Esophagus muscularis mucosa (tissue), 4 donors: ENCODE data around the gene GPC5. TPM values are rescaled to one million over a fixed set of nuclear protein-coding genes. Genes with fewer than 3 reads are reported as not detected.

Experiments
- DNase-seq: peaks from one replicate; pipeline ENCODE4 v3.0.0-alpha.2; 2017; ENCODE audit errors: extremely low spot score
- H3K27ac ChIP-seq, 4 donors: fragments of 200-600 bp; sonication (generic); replicated peaks in 1 of 4; 1 replicate in 3 of 4; 2 replicates in 1 of 4; pipeline ENCODE4 v1.5.1; 2016 to 2019; ENCODE audit warnings: mild to moderate bottlenecking in 1 of 4
- H3K27me3 ChIP-seq, 4 donors: fragments of 200-600 bp; sonication (generic); one replicate each; pipeline versions ENCODE4 v1.5.1 to v1.6.0; 2016 to 2019
- H3K36me3 ChIP-seq, 4 donors: fragments of 200-600 bp; sonication (generic); one replicate each; pipeline ENCODE4 v1.5.1; 2016 to 2019
- H3K4me1 ChIP-seq, 4 donors: fragments of 200-600 bp; sonication (generic); one replicate each; pipeline ENCODE4 v1.5.1; 2016 to 2019
- H3K4me3 ChIP-seq, 4 donors: fragments of 200-600 bp; sonication (generic); 1 replicate in 2 of 4; 2 replicates in 2 of 4; pipeline ENCODE4 v1.5.1; 2016 to 2019; ENCODE audit warnings: mild to moderate bottlenecking in 4 of 4, moderate library complexity in 1 of 4
- H3K9me3 ChIP-seq, 4 donors: fragments of 200-600 bp; sonication (generic); 1 replicate in 3 of 4; 2 replicates in 1 of 4; pipeline ENCODE4 v1.5.1; 2016 to 2019
- EP300 ChIP-seq: sonication (generic); formaldehyde crosslinking; IDR thresholded peaks from one replicate; pipeline ENCODE4 v1.6.1; 2017; ENCODE audit warnings: antibody characterized with exemption
- POLR2A ChIP-seq: fragments of 450-650 bp; IDR thresholded peaks from one replicate; pipeline ENCODE4 v1.6.1; 2017; ENCODE audit warnings: antibody characterized with exemption, moderate library complexity, mild to moderate bottlenecking, low read depth
- POLR2AphosphoS5 ChIP-seq, 2 donors: sonication (generic); formaldehyde crosslinking; IDR thresholded peaks; one replicate each; pipeline ENCODE4 v1.6.1; 2017; ENCODE audit warnings: antibody characterized with exemption in 2 of 2
- WGBS: methylation state at CpG from one replicate; pipeline ENCODE4 v1.1.5; 2018; 5-methylcytosine and 5-hydroxymethylcytosine counted together
- intact Hi-C: fragments of 100-400 bp; cut with DNase I; formaldehyde crosslinking; loops from one replicate; pipeline ENCODE4 v1.15.1; 2023
- total RNA-seq, 4 donors: library from RNA; depleted of rRNA; stranded (reverse); fragments of >200 nt; gene quantifications; one replicate each; pipeline versions ENCODE4 v1.1.0 to v1.2.1, GENCODE V29; 2016
- TF ChIP-seq, protein P1 (sequence below), 3 experiments: fragments of 200-600 bp in 2 of 3; fragments of 450-650 bp in 1 of 3; sonication (generic) in 2 of 3; IDR thresholded peaks; one replicate each; pipeline ENCODE4 v1.5.1; 2017 to 2019; ENCODE audit warnings: antibody characterized with exemption in 3 of 3, mild to moderate bottlenecking in 2 of 3, moderate library complexity in 1 of 3

GPC5 gene
- total RNA-seq, 4 donors from 2014 or later, result 0.13 to 0.42 (median 0.33) TPM; not detected in 1

DNA sequence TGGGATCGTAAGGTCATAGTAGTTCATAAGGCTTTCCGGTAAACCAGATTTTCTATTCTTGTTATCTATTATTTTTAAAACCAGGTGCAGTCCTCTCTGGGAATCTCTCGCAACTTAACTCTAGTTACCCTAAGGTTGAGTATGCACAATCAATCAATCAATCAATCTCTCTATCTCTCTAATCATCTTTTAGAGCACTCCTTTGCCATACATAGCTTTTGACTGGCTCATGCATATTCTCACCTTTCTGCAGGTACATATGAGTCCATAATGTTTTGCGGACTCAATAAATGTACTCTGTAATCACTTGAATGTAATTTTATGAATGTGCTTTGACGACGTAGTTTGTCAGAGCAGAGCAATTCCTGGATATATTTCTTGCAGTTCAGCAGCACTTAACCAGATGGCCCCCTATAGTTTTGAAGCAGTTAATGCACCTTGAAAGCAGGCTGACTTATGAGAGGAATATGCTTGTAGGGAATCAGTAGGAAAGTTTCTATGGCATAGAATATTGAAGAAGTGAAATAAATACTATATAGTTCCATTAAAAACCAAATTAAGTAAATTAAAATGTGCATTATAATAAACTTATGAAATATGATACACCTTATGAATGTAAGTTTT lies 524.7 kb downstream of the GPC5 start:
- H3K9me3 ChIP-seq, result peaks cover 0 to 6% (median 0%) of the 10 kb centered on the region in 4 donors
- H3K4me1 ChIP-seq, result no peaks in the 10 kb centered on the region
- WGBS, result 83% methylated on average over 6 of the region's 6 CpGs
- no peak for DNase-seq
- intact Hi-C loops, result no loop called here
- no peak for TF ChIP-seq POLR2A
- no peak for TF ChIP-seq EP300
- TF ChIP-seq, protein P1, sequence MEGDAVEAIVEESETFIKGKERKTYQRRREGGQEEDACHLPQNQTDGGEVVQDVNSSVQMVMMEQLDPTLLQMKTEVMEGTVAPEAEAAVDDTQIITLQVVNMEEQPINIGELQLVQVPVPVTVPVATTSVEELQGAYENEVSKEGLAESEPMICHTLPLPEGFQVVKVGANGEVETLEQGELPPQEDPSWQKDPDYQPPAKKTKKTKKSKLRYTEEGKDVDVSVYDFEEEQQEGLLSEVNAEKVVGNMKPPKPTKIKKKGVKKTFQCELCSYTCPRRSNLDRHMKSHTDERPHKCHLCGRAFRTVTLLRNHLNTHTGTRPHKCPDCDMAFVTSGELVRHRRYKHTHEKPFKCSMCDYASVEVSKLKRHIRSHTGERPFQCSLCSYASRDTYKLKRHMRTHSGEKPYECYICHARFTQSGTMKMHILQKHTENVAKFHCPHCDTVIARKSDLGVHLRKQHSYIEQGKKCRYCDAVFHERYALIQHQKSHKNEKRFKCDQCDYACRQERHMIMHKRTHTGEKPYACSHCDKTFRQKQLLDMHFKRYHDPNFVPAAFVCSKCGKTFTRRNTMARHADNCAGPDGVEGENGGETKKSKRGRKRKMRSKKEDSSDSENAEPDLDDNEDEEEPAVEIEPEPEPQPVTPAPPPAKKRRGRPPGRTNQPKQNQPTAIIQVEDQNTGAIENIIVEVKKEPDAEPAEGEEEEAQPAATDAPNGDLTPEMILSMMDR (IDR thresholded peaks at IDR 0.05), result no peak
- TF ChIP-seq POLR2AphosphoS5 (IDR thresholded peaks at IDR 0.05), result no peak
- H3K36me3 ChIP-seq, result no peaks in the 10 kb centered on the region
- no peaks in the 10 kb centered on the region for H3K27me3 ChIP-seq
- no peak overlapping the region for H3K4me3 ChIP-seq
- no peak overlapping the region for H3K27ac ChIP-seq

- 90% methylated on average over 1 of the region's 1 CpG for WGBS
- no peaks in the 10 kb centered on the region for H3K4me1 ChIP-seq
- intact Hi-C loops, result no loop called here
- H3K36me3 ChIP-seq, result no peaks in the 10 kb centered on the region
- no peak overlapping the region for H3K27ac ChIP-seq
- H3K9me3 ChIP-seq, result no peaks in the 10 kb centered on the region
- H3K27me3 ChIP-seq, result no peaks in the 10 kb centered on the region
- no peak overlapping the region for H3K4me3 ChIP-seq
- TF ChIP-seq POLR2A (no peak), POLR2AphosphoS5 (IDR thresholded peaks at IDR 0.05) (no peak), EP300 (no peak)
- TF ChIP-seq, protein P1 (IDR thresholded peaks at IDR 0.05), result no peak
- DNase-seq, result no peak
Observed at GRCh38 chr13:91930687-91931086, 532.3 kb downstream of the GPC5 start.

DNA sequence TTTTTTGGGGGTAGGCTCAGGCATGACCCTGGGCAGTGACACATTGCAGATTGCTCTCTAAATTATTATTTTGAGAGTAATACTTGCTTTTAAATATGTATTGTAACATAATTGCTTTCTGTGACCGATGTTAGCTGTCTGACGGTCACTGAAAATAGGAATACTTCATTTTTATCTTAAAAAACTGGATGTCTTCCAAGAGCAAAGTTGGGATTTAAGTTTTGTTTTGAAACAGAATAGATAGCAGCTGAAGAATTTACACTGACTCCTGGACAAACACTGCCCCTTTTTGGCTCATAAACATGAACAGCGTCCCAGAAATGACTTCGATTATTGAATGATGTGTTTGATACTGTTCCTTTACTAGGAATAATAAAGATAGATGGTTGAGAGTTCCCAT lies 535.9 kb downstream of the GPC5 start:
- Histone ChIP-seq H3K36me3 (no peaks in the 10 kb centered on the region), H3K9me3 (no peaks in the 10 kb centered on the region), H3K4me1 (no peaks in the 10 kb centered on the region), H3K4me3 (no peak overlapping the region), H3K27ac (no peak overlapping the region), H3K27me3 (no peaks in the 10 kb centered on the region)
- DNase-seq, result no peak
- TF ChIP-seq POLR2AphosphoS5 (IDR thresholded peaks at IDR 0.05), result no peak
- no peak for TF ChIP-seq EP300
- TF ChIP-seq POLR2A, result no peak
- TF ChIP-seq, protein P1 (IDR thresholded peaks at IDR 0.05), result no peak
- intact Hi-C loops, result no loop called here
- 34% methylated on average over 4 of the region's 4 CpGs for WGBS

DNA sequence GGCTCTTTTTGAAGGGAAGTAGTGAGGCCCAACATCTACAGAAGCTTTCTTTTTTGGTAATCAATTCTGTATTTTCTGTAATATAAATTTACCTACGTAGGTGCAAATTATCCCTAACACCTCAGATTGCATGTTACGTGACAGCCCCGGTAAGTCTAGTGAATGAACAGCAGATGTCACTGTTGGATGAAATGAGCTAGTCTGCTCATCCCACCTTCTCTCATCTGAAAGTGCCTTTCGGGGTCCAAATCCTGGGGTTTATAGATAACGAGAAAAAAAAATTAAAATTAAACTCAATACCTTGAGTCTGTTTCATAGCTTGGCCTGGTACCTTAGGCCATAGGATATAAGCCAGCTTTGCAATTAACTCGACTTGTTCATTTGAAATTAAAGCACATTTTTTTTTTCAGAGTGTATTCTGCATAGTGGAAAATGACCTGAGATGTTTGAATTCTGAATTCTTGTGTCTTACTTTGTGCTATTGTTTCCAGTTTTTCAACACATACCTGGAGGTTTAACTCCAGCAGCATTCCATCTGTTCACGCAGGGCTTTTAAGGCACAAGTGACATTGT lies 548.2 kb downstream of the GPC5 start:
- intact Hi-C loops, result no loop called here
- no peaks in the 10 kb centered on the region for H3K4me1 ChIP-seq
- TF ChIP-seq POLR2AphosphoS5 (IDR thresholded peaks at IDR 0.05) (no peak), EP300 (no peak)
- TF ChIP-seq, protein P1 (IDR thresholded peaks at IDR 0.05), result peak in 1 of 3 experiments; percentile 27
- no peak overlapping the region for H3K27ac ChIP-seq
- 29% methylated on average over 7 of the region's 7 CpGs for WGBS
- H3K9me3 ChIP-seq, result no peaks in the 10 kb centered on the region
- no peak overlapping the region for H3K4me3 ChIP-seq
- H3K36me3 ChIP-seq, result no peaks in the 10 kb centered on the region
- no peak for DNase-seq
- H3K27me3 ChIP-seq, result peaks cover 0 to 4% (median 0%) of the 10 kb centered on the region in 4 donors

DNA sequence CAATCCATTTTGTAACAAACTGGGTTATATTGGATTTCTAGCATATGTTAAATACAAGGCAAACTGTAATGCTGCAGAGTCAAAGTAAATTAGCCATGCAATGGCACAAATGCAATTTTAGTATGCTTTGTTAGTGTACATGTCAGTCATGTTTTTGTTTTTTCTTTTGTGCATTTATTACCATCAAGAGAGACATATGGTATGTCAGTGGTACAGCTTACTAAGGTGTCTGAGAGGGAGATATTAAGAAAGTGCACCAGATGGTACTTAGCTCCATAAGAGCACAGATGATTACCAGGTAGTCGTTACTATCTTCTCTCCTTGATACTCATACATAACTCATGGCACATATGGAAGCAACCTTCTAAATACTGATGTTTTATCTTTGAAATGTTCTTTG lies 550.3 kb downstream of the GPC5 start:
- no peak overlapping the region for H3K4me3 ChIP-seq
- no peak for TF ChIP-seq POLR2AphosphoS5 (IDR thresholded peaks at IDR 0.05)
- TF ChIP-seq, protein P1 (IDR thresholded peaks at IDR 0.05), result no peak
- H3K9me3 ChIP-seq, result no peaks in the 10 kb centered on the region
- no peak overlapping the region for H3K27ac ChIP-seq
- 90% methylated on average over 1 of the region's 1 CpG for WGBS
- no peak for DNase-seq
- peaks cover 0 to 4% (median 0%) of the 10 kb centered on the region in 4 donors for H3K27me3 ChIP-seq
- intact Hi-C loops, result no loop called here
- H3K36me3 ChIP-seq, result no peaks in the 10 kb centered on the region
- H3K4me1 ChIP-seq, result no peaks in the 10 kb centered on the region
